ENCODE results near the gene RIMKLA.

DNA sequence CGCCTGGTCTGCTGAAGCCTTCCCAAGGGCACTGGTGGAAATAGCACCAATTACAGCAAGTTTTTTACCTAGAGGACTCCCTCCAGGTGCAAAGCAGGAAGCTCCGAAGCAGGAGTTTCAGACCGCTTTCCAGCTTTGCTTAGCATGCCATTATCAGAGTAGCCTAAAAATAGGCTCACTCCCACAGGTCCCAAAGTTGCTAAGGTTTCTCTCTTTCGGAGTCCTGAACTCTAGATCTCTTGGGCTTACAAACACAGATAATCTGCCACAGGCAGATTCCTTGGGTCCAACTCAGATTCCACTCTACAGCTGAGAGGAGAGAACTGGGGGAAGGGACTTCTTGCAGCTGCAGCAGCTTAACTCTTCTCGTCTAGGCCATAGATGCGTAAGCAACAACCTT is 52.8 kb downstream of the RIMKLA start:
- TF ChIP-seq, protein P1, sequence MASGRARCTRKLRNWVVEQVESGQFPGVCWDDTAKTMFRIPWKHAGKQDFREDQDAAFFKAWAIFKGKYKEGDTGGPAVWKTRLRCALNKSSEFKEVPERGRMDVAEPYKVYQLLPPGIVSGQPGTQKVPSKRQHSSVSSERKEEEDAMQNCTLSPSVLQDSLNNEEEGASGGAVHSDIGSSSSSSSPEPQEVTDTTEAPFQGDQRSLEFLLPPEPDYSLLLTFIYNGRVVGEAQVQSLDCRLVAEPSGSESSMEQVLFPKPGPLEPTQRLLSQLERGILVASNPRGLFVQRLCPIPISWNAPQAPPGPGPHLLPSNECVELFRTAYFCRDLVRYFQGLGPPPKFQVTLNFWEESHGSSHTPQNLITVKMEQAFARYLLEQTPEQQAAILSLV (CRISPR knock-in tag; IDR thresholded peaks at IDR 0.05; ENCODE audit: borderline replicate concordance): no peak
- TF ChIP-seq FOXM1 (CRISPR knock-in tag; IDR thresholded peaks at IDR 0.05): no peak
- no peak for TF ChIP-seq ZNF329 (CRISPR knock-in tag; IDR thresholded peaks at IDR 0.05; ENCODE audit: low read depth)

All from HepG2 (cell line).